Measurements from ENCODE around the gene GNAQ. TPM values are rescaled to one million over a fixed set of nuclear protein-coding genes. Genes with fewer than 3 reads are reported as not detected.
A peak's percentile ranks its signal among the peaks of the same experiment; 100 is the strongest.

GNAQ gene
- total and polyA plus RNA-seq, 2 experiments from 2014 or later = 21.1 to 32.8 TPM

DNA sequence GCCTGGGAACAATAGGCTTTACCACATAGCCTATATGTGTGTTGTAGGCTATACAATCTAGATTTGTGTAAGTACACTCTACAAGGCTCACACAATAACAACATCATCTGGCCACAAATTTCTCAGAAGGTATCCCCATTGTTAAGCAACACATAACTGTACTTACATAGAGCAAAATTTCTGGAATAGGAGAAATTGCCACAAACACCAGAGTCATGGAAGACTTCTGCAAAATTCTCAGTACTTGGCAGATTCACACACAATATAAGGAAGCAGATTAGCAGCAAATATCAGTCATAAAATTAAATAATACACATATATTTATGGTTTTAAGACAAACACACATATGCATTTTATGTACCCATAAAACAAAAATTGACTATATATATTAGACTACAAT lies 16.4 kb downstream of the GNAQ start:
- peaks cover 20% of the 10 kb centered on the region for H3K4me1 ChIP-seq (ENCODE audit: low read depth)
- no peaks in the 10 kb centered on the region for H3K27me3 ChIP-seq
- H3K9me3 ChIP-seq (ENCODE audit: low read depth) = no peaks in the 10 kb centered on the region
- TF ChIP-seq, protein P1, sequence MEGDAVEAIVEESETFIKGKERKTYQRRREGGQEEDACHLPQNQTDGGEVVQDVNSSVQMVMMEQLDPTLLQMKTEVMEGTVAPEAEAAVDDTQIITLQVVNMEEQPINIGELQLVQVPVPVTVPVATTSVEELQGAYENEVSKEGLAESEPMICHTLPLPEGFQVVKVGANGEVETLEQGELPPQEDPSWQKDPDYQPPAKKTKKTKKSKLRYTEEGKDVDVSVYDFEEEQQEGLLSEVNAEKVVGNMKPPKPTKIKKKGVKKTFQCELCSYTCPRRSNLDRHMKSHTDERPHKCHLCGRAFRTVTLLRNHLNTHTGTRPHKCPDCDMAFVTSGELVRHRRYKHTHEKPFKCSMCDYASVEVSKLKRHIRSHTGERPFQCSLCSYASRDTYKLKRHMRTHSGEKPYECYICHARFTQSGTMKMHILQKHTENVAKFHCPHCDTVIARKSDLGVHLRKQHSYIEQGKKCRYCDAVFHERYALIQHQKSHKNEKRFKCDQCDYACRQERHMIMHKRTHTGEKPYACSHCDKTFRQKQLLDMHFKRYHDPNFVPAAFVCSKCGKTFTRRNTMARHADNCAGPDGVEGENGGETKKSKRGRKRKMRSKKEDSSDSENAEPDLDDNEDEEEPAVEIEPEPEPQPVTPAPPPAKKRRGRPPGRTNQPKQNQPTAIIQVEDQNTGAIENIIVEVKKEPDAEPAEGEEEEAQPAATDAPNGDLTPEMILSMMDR (IDR thresholded peaks at IDR 0.05; ENCODE audit: low read depth, low read length) = no peak
- no peak overlapping the region for H3K4me3 ChIP-seq
- no peak overlapping the region for H3K27ac ChIP-seq
- H3K36me3 ChIP-seq = no peaks in the 10 kb centered on the region
- no peak for DNase-seq (ENCODE audit: low read depth in 1 of 2, low spot score in 1 of 2)

DNA sequence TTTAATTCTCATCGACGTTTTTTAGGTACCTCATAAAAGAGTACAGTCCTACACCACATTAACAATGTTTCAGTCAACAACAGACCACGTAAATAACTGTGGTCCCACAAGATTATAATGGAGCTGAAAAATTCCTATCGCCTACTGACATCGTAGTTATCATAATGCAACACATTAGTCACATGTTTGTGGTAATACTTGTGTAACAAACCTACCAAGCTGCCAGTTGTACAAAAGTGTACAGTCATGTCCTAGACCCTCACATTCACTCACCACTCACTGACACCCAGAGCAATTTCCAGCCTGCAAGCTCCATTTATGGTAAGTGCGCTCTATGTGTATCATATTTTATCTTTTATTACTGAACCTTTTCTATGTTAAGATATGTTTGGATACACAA lies 16.8 kb downstream of the GNAQ start:
- Histone ChIP-seq H3K27me3 (no peaks in the 10 kb centered on the region), H3K9me3 (ENCODE audit: low read depth) (no peaks in the 10 kb centered on the region), H3K4me1 (ENCODE audit: low read depth) (peaks cover 23% of the 10 kb centered on the region), H3K4me3 (no peak overlapping the region), H3K27ac (no peak overlapping the region), H3K36me3 (no peaks in the 10 kb centered on the region)
- peak in 1 of 2 donors; percentile 63 for DNase-seq (ENCODE audit: low read depth in 1 of 2, low spot score in 1 of 2)
- TF ChIP-seq, protein P1 (IDR thresholded peaks at IDR 0.05; ENCODE audit: low read depth, low read length) = no peak

DNA sequence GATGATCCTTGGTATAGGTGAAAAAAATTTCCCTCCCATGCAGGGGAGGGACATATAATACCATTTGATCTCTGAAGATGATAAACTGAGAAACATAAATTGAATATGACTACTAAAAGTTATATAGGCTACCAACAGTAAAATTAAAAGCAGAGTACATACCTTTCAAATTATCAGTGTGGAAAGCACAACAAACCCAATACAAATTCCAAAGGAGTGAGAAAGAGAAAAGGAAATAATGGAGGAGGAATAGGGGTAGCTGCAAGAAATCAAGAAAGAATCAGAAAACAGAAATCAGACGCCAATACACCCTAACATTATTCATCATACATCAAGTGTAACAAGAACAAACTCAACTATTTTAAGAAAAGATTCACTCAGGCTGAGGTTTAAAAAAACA lies 17.7 kb downstream of the GNAQ start:
- DNase-seq (ENCODE audit: low read depth in 1 of 2, low spot score in 1 of 2) = no peak
- Histone ChIP-seq H3K9me3 (ENCODE audit: low read depth) (no peaks in the 10 kb centered on the region), H3K27me3 (no peaks in the 10 kb centered on the region), H3K4me1 (ENCODE audit: low read depth) (peaks cover 27% of the 10 kb centered on the region), H3K4me3 (no peak overlapping the region), H3K27ac (no peak overlapping the region), H3K36me3 (no peaks in the 10 kb centered on the region)
- TF ChIP-seq, protein P1 (IDR thresholded peaks at IDR 0.05; ENCODE audit: low read depth, low read length) = no peak

DNA sequence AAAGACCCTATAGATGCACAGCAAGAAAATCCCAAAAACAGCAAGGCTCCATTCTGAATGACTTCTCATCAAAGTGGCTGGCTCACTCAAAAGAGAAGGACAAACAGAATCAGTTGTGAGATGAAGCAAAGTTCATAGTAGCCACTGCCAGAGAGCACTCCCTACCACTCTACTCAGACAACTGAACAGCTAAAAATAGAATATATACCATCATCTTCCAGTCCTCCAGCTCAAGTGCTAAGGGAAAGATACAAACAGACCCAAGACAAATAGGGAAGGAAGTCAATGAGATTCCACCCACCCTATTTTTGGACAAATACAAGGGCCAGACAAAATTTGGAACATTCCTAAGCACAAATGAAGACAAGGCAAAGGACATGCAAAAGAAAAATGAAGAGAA lies 20.6 kb downstream of the GNAQ start:
- DNase-seq (ENCODE audit: low read depth in 1 of 2, low spot score in 1 of 2) = no peak
- Histone ChIP-seq H3K9me3 (ENCODE audit: low read depth) (no peaks in the 10 kb centered on the region), H3K27me3 (no peaks in the 10 kb centered on the region), H3K4me1 (ENCODE audit: low read depth) (peaks cover 27% of the 10 kb centered on the region), H3K36me3 (no peaks in the 10 kb centered on the region), H3K27ac (peak overlapping the region; percentile 22), H3K4me3 (no peak overlapping the region)
- TF ChIP-seq, protein P1 (IDR thresholded peaks at IDR 0.05; ENCODE audit: low read depth, low read length) = no peak

DNA sequence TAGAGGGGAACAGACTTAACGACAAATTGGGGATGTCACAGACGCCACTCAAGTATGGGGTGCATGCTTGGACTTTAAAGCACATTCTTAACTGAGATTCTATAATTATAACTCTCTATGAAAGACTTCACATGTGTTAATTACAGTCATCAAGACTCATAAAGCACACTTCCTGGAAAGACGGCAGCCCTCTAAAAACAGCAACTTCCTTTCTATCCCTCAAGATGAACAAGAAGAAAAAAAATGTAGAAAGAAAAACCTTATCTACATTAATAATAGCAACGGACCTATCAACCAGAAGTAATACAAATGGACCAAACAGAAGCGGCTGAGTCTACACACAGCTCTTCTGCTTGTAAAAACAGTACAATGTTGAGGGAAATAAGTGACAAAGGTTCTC lies 21.2 kb downstream of the GNAQ start:
- TF ChIP-seq, protein P1 (IDR thresholded peaks at IDR 0.05; ENCODE audit: low read depth, low read length) = no peak
- peak overlapping the region; percentile 22 for H3K27ac ChIP-seq

DNA sequence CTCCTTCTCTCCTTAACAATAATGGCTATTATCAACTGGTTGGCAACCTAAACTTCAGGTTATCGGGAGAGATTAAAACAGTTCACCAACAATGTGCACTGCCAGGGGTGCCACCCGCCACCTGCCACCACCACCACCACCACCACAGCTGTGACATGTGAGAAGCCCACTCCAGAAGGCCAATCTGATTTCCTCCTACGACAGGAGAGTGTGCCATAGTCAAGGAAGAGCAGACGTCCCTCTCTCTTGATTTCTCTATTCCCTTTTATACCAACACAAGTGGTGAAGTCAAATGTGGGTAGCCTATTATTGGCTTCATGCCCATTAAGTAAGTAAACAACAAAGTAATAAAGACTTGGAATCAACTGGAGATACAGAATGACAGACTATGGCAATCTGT lies 22.4 kb downstream of the GNAQ start:
- Histone ChIP-seq H3K27me3 (no peaks in the 10 kb centered on the region), H3K36me3 (no peaks in the 10 kb centered on the region), H3K27ac (no peak overlapping the region), H3K9me3 (ENCODE audit: low read depth) (no peaks in the 10 kb centered on the region), H3K4me3 (no peak overlapping the region), H3K4me1 (ENCODE audit: low read depth) (peaks cover 27% of the 10 kb centered on the region)
- no peak for DNase-seq (ENCODE audit: low read depth in 1 of 2, low spot score in 1 of 2)
- TF ChIP-seq, protein P1 (IDR thresholded peaks at IDR 0.05; ENCODE audit: low read depth, low read length) = no peak

More for the DNA sequence above, 21.2 kb downstream of the GNAQ start:
- Histone ChIP-seq H3K36me3 (no peaks in the 10 kb centered on the region), H3K9me3 (ENCODE audit: low read depth) (no peaks in the 10 kb centered on the region), H3K4me1 (ENCODE audit: low read depth) (peaks cover 27% of the 10 kb centered on the region), H3K27me3 (no peaks in the 10 kb centered on the region), H3K4me3 (no peak overlapping the region)
- no peak for DNase-seq (ENCODE audit: low read depth in 1 of 2, low spot score in 1 of 2)

Data from cardiac muscle cell (in vitro differentiated cells and primary cell).